HepG2 (cell line): ENCODE results near the gene KLF15. TPM values are rescaled to one million over a fixed set of nuclear protein-coding genes. Genes with fewer than 3 reads are reported as not detected.

Source experiments
- ATF7-NPFF ChIP-seq: sonication (generic); formaldehyde crosslinking; IDR thresholded peaks from 2 replicates; pipeline ENCODE4 v1.8.1; 2023; ENCODE audit warnings: mild to moderate bottlenecking, low read depth, missing genetic modification reagents, moderate library complexity
- FOSL1 ChIP-seq: sonication (generic); formaldehyde crosslinking; IDR thresholded peaks from 2 replicates; pipeline ENCODE4 v1.9.0; 2021; ENCODE audit warnings: missing genetic modification reagents, borderline replicate concordance
- GATAD1 ChIP-seq: IDR thresholded peaks from 2 replicates; pipeline ENCODE4 v1.6.1; 2016; ENCODE audit warnings: missing genetic modification reagents, missing compliant biosample characterization
- KAT8 ChIP-seq: IDR thresholded peaks from 2 replicates; pipeline ENCODE4 v1.6.1; 2016; ENCODE audit warnings: missing genetic modification reagents, missing compliant biosample characterization
- MIER2 ChIP-seq: IDR thresholded peaks from 2 replicates; pipeline ENCODE4 v1.6.1; 2016; ENCODE audit warnings: missing biosample characterization, missing genetic modification reagents
- SAP130 ChIP-seq: IDR thresholded peaks from 2 replicates; pipeline ENCODE4 v1.6.1; 2016; ENCODE audit warnings: low read depth
- SMAD1 ChIP-seq: sonication (generic); formaldehyde crosslinking; IDR thresholded peaks from 2 replicates; pipeline ENCODE4 v1.4.0; 2020; ENCODE audit warnings: missing genetic modification reagents, low read depth, mild to moderate bottlenecking, borderline replicate concordance
- SRSF9 ChIP-seq: fragments of 200-400 bp; formaldehyde crosslinking; IDR thresholded peaks from 2 replicates; pipeline ENCODE4 v1.6.1; 2018; ENCODE audit warnings: borderline replicate concordance, mild to moderate bottlenecking, low read depth, low read length; ENCODE audit not compliant: insufficient read depth, poor library complexity, severe bottlenecking
- SRY ChIP-seq: sonication (generic); formaldehyde crosslinking; IDR thresholded peaks from 2 replicates; pipeline ENCODE4 v1.8.0; 2022; ENCODE audit warnings: mild to moderate bottlenecking, missing genetic modification reagents
- ZFAT ChIP-seq: sonication (generic); formaldehyde crosslinking; conservative IDR thresholded peaks from 2 replicates; pipeline ENCODE4 v1.8.1; 2023; ENCODE audit warnings: missing genetic modification reagents, inconsistent platforms
- ZKSCAN1 ChIP-seq: fragments of 150-350 bp; IDR thresholded peaks from 2 replicates; pipeline ENCODE4 v1.6.1; 2014; ENCODE audit warnings: low read length
- ZNF205 ChIP-seq: IDR thresholded peaks from 2 replicates; pipeline ENCODE4 v1.6.1; 2018; ENCODE audit warnings: missing biosample characterization, missing genetic modification reagents
- ZNF331 ChIP-seq: sonication (generic); formaldehyde crosslinking; IDR thresholded peaks from 2 replicates; pipeline ENCODE4 v1.4.0; 2020; ENCODE audit warnings: missing genetic modification reagents
- ZNF441 ChIP-seq: sonication (generic); formaldehyde crosslinking; IDR thresholded peaks from 2 replicates; pipeline ENCODE4 v1.7.0; 2021; ENCODE audit warnings: missing genetic modification reagents, borderline replicate concordance
- ZNF563 ChIP-seq: sonication (generic); formaldehyde crosslinking; IDR thresholded peaks from 2 replicates; pipeline ENCODE4 v1.8.0; 2022; ENCODE audit warnings: mild to moderate bottlenecking, moderate library complexity, missing genetic modification reagents
- ZNF720 ChIP-seq: sonication (generic); formaldehyde crosslinking; IDR thresholded peaks from 2 replicates; pipeline ENCODE4 v1.4.0; 2020; ENCODE audit warnings: missing genetic modification reagents
- ZNF772 ChIP-seq: sonication (generic); formaldehyde crosslinking; IDR thresholded peaks from 2 replicates; pipeline ENCODE4 v1.5.0; 2020; ENCODE audit warnings: mild to moderate bottlenecking, missing genetic modification reagents
- ZNF850 ChIP-seq: sonication (generic); formaldehyde crosslinking; conservative IDR thresholded peaks from 2 replicates; pipeline ENCODE4 v1.9.0; 2021; ENCODE audit warnings: mild to moderate bottlenecking, missing genetic modification reagents
- polyA plus RNA-seq, 8 experiments: library from polyadenylated mRNA; depleted of rRNA in 3 of 8; stranded (reverse) in 7 of 8; unstranded in 1 of 8; fragments of >200 nt; fragmentation: Illumina TruSeq in 4 of 8; extraction: Trizol in 4 of 8; gene quantifications; 2 replicates each; pipeline versions ENCODE4 v1.2.1 to v1.2.3, GENCODE V29; 2011 to 2016; ENCODE audit warnings: low read depth in 4 of 8, missing spikeins in 1 of 8, mixed read lengths in 1 of 8; ENCODE audit not compliant: insufficient read depth in 1 of 8
- total RNA-seq, 5 experiments: library from RNA; depleted of rRNA; stranded (reverse); fragments of >200 nt; fragmentation: Illumina TruSeq; extraction: Trizol; gene quantifications; 2 replicates each; pipeline ENCODE4 v1.2.3, GENCODE V29; 2016; ENCODE audit warnings: low read depth in 1 of 5
- TF ChIP-seq, protein P1 (sequence below): sonication (generic); formaldehyde crosslinking; IDR thresholded peaks from 2 replicates; pipeline ENCODE4 v1.8.0; 2022; ENCODE audit warnings: mild to moderate bottlenecking, missing genetic modification reagents, borderline replicate concordance
- TF ChIP-seq, protein P2 (sequence below), 2 experiments: fragments of 450-650 bp in 1 of 2; sonication (generic) in 1 of 2; formaldehyde crosslinking in 1 of 2; IDR thresholded peaks; 2 replicates each; pipeline versions ENCODE4 v1.6.1 to v1.8.0; 2016 to 2022; ENCODE audit warnings: antibody characterized with exemption in 1 of 2, mild to moderate bottlenecking in 1 of 2, missing genetic modification reagents in 1 of 2

KLF15 gene
- total and polyA plus RNA-seq, 2 of the 13 experiments (the other 11 are each of a cell fraction or from before 2014, with no cell fraction given) = 7.1 to 7.8 TPM

DNA sequence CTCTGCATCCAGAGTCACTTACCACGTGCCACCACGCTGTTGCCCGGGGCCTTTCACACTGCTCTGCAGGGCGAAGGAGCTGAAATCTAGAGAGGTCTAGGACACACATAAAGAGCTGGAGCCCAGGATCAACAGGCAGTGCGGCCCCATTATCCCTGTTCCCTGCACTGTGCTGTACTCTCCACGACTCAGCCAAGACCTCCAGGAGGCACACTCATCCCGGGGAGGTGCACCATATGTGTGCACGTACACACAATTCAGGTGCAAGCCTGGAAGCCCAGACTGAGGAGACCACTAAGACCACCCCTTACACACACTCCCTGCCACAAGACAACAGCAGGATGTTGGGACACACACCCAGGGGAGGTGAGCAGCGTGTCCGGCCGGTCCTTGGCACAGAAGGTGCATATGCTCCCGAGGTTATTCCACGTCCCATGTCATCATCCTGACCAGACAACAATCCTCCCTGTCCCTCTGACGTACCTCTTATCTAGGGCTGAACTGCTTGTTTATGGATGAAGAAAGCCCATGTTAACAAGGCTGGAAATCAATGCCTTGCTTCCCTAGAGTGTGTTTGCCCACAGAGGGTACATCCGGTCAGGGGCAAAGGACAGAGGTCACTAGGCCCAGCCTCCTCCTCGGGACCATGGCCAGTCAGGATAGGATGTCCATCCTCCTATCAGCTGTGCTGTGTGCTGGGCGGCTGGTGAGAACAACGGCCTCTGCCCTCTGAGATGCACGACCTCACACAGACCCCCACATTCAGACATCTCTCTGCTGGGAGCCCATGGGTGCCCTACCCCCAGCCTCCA lies 16.1 kb downstream of the KLF15 start (continued):
- TF ChIP-seq SRY (CRISPR knock-in tag) = no peak
- TF ChIP-seq ZFAT (CRISPR knock-in tag) = no peak
- TF ChIP-seq ZNF441 (CRISPR knock-in tag) = no peak
- TF ChIP-seq ZNF850 (CRISPR knock-in tag) = no peak
- no peak for TF ChIP-seq ATF7-NPFF (CRISPR knock-in tag)
- TF ChIP-seq ZNF720 (CRISPR knock-in tag) = no peak
- peak; percentile 69 for TF ChIP-seq SAP130 (CRISPR knock-in tag)
- no peak for TF ChIP-seq FOSL1 (CRISPR knock-in tag)
- TF ChIP-seq, protein P1, sequence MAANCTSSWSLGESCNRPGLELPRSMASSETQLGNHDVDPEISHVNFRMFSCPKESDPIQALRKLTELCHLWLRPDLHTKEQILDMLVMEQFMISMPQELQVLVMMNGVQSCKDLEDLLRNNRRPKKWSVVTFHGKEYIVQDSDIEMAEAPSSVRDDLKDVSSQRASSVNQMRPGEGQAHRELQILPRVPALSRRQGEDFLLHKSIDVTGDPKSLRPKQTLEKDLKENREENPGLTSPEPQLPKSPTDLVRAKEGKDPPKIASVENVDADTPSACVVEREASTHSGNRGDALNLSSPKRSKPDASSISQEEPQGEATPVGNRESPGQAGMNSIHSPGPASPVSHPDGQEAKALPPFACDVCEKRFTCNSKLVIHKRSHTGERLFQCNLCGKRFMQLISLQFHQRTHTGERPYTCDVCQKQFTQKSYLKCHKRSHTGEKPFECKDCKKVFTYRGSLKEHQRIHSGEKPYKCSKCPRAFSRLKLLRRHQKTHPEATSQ (CRISPR knock-in tag) = no peak
- no peak for TF ChIP-seq SMAD1
- peak; percentile 43; the same call in 1 of the 2 replicates for TF ChIP-seq ZNF772 (CRISPR knock-in tag)
- TF ChIP-seq ZNF205 (CRISPR knock-in tag) = no peak
- no peak for TF ChIP-seq ZNF563 (CRISPR knock-in tag)
- TF ChIP-seq GATAD1 (CRISPR knock-in tag) = 0 out of 2 replicates have a peak, but pooled peaks have one; percentile 32
- TF ChIP-seq SRSF9 = no peak
- peak; percentile 19; the same call in 1 of the 2 replicates for TF ChIP-seq ZNF331 (CRISPR knock-in tag)
- no peak for TF ChIP-seq ZKSCAN1
- TF ChIP-seq MIER2 = no peak
- peak; percentile 59; the same call in 1 of the 2 replicates for TF ChIP-seq KAT8 (CRISPR knock-in tag)
- TF ChIP-seq, protein P2, sequence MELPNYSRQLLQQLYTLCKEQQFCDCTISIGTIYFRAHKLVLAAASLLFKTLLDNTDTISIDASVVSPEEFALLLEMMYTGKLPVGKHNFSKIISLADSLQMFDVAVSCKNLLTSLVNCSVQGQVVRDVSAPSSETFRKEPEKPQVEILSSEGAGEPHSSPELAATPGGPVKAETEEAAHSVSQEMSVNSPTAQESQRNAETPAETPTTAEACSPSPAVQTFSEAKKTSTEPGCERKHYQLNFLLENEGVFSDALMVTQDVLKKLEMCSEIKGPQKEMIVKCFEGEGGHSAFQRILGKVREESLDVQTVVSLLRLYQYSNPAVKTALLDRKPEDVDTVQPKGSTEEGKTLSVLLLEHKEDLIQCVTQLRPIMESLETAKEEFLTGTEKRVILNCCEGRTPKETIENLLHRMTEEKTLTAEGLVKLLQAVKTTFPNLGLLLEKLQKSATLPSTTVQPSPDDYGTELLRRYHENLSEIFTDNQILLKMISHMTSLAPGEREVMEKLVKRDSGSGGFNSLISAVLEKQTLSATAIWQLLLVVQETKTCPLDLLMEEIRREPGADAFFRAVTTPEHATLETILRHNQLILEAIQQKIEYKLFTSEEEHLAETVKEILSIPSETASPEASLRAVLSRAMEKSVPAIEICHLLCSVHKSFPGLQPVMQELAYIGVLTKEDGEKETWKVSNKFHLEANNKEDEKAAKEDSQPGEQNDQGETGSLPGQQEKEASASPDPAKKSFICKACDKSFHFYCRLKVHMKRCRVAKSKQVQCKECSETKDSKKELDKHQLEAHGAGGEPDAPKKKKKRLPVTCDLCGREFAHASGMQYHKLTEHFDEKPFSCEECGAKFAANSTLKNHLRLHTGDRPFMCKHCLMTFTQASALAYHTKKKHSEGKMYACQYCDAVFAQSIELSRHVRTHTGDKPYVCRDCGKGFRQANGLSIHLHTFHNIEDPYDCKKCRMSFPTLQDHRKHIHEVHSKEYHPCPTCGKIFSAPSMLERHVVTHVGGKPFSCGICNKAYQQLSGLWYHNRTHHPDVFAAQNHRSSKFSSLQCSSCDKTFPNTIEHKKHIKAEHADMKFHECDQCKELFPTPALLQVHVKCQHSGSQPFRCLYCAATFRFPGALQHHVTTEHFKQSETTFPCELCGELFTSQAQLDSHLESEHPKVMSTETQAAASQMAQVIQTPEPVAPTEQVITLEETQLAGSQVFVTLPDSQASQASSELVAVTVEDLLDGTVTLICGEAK (IDR thresholded peaks at IDR 0.05) = no peak
- TF ChIP-seq, protein P2 (CRISPR knock-in tag; IDR thresholded peaks at IDR 0.05) = no peak
